Stimulated activated CD8-positive, alpha-beta memory T cell treated with anti-CD3 and anti-CD28 coated beads, Interleukin-12 subunit alpha, Interleukin-12 subunit beta, amount 100 ng/mL, for 4 hours (primary cell): ENCODE data around the gene KRT77.
"Not testable (repeated sequence)": the region's sequence is repeated elsewhere in the genome, so short reads cannot be mapped to it uniquely, and the experiment has no call there.

Experiments
- DNase-seq: peaks from one replicate; pipeline ENCODE4 v3.0.0-alpha.2; 2020; ENCODE audit warnings: low read depth

The KRT77 gene

DNA sequence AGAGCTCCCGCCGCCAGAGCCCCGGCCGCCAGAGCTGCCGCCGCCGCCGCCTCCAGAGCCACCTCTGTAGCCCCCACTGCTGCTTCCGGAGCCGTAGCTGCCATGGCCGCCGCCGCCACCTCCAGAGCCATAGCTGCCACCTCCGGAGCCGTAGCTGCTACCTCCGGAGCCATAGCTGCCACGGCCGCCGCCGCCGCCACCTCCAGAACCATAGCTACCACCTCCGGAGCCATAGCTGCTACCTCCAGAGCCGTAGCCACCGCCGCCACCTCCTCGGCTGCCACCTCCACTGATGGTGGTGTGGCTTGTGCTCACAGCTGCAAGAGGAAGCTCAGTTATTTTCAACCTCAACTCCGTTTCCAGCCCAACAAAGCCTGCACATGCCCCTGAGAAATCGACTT is 28.0 kb downstream of the KRT77 start:
- DNase-seq = no peak

DNA sequence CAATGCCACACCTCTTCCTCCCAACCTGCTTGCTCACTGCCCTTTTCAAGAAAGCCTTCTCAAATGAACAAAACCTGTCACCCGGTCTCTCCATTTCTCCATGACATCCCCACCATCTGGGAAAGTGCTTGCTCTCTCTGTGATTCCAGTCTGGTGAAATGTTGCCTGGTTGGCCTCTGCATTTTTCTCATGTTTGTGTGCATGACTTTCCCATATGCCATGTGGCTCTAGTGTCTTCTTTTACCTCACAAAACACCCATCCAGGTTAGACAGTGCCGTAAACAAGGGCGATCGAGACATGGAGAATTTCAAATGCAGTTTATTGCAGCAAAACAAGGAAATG is 28.9 kb downstream of the KRT77 start:
- no peak for DNase-seq

DNA sequence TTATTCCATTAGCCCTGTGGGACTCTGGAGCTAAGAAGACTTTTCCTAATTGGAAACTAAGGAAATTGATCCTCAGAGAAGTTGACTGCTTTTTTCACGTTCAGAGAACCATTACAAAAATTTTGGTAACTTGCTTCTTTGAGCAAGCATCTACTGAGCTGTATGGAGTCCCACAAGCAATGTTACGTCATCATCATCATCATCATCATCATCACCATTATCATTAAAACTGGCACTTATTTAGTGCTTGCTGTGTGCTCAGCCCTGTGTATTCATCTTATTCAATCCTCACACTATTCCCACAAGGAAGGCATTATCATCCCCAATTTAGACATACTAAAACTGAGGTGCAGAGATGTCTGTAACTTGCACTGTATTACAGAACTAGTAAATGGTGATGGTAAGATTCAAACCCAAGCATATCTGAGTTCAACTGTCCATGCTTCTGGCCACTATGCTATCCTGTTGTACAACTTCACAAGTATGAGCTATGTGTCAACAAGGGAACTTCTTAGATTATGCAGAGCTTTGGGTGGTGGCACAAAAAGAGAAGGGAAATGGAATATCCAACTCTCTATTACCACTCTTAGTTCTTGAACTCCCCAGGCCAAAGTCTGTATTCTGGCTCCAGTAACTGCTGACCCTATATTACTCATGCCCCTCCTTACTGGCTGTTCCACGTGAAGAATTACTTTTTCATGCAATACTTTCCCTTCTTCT is 29.5 kb downstream of the KRT77 start:
- no peak for DNase-seq

DNA sequence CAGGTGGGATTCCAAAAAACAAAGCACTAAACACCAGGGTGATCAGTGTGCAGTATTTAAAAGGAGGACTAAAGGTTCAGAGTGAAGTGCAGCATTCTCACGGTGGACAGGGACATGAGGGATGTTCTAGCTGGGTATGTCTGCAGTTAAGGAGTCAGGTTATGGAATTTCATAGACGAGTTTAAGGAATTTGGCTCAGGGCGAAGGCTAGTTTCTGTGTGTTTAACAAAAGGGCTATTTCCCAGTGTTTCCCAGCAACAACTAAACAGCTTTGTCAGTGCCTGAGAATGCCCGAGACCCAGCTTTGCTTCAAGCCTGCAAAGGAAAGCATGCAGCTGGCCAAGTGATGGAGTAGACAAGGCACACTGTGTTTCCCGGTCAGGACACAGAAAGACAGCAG is 30.1 kb downstream of the KRT77 start:
- no peak for DNase-seq

DNA sequence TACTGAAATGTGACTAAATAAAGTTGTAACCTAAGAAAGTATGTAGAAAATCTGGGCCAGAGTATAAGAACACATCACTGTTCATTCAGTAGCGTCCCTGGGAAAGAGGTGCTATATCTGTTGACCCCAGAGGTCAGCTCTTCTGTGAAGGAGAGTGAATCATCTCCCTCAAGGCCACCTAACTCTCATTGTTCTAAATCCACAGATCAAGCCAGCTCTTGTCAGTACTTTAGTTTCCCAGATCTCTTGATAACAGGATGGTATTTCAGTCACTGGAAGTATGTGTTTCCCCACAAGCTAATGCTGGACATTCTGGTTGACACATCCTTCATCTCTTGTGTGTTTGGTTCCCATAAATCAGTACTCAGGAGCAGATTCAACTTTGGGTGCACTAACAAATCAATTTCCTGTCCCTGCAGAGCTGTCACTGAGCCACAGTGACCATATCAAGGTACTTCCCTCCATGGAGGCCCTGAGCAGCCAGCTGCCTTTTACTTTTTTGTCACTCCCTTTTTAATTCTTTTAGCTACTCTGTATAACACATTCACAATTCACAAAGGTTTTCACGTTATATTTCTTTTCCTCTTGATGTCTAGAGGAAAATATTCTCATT is 30.9 kb downstream of the KRT77 start:
- no peak for DNase-seq

DNA sequence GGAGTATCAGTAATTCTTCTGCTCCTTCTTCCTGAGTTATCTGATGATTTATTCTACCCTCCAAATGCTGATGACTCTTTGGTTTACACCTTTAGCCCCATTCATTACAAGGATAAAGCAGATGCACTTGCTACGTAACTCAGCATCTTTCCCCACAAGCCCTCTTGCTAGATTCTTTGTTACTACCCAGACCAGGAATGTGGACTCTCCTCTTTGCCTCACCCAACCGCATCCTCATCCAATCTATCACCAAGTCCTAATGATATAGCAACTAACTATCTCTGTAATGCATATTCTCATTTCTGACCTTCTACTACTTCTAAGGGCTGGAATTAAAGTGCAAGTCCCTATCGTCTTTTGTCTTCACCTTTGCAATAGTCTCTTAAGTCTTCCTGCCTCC is 32.4 kb downstream of the KRT77 start:
- DNase-seq = no peak

DNA sequence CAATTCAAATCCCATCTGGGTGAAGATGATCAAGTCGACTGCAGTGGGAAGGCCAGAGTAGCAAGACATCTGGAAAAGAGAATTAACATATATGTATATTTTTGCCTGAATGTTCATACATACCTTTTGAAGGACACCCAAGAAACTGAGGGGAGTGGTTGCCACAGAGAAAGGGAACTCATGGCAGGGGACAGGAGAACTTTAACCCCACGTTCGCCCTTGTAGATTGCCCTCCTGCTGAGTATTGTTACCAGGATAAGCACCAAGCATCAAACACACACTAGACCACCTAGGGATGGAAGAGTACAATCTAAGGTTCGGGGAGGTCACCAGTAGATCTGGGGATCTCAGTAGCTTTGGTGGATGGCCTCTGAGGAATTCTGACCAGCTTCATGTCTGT is 32.8 kb downstream of the KRT77 start:
- DNase-seq = no peak

DNA sequence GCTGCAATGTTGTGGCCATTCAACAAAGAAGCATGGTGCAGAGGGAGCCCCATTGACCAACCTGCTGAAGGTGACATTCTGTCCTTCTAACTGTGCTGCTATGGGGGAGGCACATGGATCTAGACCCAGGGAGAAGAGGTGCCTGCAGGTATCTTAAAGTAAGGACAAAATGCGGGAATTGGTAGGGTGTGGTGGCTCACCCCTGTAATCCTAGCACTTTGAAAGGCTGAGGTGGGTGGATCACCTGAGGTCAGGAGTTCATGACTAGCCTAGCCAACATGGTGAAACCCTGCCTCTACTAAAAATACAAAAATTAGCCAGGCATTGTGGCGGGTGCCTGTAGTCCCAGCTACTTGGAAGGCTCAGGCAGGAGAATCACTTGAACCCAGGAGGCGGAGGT is 33.4 kb downstream of the KRT77 start:
- DNase-seq = not testable (repeated sequence)

DNA sequence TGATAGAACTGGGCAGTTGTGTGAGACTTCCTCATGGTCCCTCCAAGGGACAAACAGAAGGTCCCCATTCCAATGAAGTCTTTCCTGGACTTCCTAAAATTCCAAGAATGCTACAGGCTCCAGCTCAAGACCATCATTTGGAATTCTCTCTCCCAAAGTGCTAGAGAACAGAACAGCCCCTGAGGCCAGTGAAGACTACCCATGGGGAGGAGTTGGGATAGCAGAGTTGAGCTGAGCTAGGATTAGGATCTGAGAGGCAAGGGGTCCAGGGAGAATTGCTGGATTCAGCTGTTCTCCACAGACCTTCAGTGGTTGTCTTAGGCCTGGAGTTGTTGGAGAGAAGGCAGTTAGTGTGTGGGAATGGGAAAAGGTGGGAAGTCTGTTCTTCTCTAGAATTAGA is 33.9 kb downstream of the KRT77 start:
- DNase-seq = no peak

DNA sequence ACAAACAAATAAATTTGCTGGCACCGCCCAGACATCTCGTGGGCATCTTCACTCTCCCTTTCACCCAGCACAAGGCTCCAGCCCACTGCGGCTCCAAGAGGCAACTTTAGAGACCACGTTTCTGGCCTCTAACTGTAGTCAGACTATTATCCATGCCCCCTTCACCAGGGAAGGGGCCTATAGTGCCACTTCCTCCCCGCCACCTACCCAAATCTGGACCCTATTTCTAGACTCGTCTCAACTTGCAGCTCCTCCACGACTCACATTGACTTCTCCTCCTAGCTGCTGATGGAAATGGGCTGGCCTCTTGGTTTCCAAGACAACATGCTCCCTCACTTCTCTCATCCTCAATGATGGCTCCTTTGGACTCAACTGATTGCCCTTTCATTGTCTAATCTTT is 35.4 kb downstream of the KRT77 start:
- no peak for DNase-seq

DNA sequence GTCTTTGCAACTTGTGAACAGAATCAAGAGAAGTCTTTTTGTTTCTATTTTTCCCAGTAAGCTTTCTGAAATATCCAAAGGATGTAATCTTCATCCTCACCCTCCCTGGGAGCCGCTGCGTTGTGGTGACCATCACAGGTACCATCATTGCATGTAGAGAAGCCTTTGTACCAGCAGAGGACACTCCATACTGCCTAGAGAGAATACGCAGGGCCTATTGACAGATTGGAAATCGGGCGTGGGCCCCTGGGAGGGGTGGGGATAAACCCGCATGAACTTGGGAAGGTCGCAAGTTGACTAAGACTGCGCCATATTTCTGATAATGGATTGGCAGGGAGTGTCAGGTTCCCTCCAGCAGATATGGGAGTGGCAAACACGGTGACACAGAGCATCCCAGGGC is 35.8 kb downstream of the KRT77 start:
- no peak for DNase-seq

DNA sequence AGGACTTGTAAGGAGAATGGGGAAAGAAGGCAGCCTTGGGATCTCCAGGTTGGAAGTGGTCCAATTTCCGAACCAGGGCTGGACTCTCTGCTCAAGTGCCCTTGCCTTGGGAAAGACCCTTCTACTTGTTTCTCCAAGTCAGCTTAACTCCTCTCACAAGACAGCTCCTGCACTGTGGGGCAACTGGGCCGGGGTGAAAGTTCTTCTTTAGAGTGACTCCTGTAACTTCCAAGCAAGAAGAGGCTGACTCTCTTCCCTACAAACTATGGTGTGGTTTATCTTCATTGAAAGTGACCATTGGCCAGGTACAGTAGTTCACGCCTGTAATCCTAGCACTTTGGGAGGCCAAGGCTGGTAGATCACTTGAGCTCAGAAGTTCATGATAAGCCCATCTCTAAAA is 36.9 kb downstream of the KRT77 start:
- no peak for DNase-seq

DNA sequence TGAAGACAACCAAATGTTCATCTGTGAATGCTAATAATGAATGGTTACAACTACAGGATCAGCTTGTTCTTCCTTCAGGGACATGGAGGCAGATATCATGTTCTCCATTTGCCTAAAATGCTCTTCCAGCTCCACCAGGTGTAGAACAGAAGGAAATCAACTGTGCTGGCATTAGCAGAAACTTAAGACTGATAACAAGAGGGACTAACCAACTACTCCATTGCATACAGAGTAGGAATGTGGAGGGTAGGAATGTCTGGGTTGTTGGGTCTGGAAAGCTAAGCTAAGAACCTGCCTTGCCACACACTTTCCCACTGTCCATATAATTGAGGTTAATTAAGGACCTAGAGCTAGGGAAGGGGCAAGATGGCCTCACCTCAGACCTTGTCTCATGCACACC is 39.9 kb downstream of the KRT77 start:
- DNase-seq = no peak

DNA sequence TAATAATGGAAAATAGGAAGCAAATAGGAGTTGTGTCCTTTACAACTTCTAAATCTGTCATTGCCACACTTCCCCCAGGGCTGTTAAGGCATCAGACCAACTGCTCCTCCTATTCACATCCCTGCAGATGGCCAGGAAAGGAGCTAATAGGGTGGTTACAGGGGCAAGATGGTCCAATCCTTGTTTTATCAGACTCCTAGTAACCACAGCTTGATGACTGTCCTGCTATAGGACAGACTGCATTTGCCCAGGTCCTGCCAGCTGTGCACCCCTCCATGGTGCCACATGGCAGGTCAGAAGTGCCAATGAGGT is 40.5 kb downstream of the KRT77 start:
- no peak for DNase-seq

DNA sequence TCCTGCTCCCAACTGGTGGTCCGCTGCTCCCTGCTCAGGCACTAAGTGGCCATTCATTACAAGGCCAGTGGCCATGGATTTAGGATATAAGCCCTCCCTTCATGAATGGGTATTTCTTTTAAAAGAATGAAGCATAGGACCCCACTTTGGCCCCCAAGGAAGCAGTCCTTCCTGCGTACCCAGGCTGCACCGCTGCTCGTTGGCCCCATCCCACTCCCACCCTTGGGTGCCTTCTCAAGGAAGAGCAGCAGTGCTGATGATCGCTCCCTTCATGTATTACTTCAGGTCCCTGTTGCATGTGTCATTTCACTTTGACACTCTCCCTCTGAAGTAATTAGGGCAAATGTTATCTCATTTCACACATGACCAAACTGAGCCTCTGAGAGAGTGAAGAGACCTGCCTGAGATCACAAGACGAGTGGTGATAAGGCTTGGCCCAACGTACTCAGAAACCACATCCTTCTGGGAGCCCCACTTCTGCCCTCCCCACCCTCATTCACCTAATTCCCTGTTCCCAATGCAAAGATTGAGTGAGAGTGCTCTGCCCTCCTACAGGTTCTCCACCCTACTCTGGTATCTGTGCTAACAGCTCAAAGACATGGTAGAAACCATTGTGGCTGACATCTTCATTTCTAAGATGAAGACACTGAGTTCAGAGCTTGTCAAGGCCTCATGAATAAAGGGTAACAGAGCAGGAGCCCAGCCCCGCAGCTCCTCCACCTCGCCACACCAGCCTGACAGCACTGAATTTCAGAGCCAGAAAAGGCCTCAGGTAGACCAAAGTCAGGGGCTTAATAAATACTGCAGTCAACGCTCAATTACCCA is 41.0 kb downstream of the KRT77 start:
- DNase-seq = no peak

DNA sequence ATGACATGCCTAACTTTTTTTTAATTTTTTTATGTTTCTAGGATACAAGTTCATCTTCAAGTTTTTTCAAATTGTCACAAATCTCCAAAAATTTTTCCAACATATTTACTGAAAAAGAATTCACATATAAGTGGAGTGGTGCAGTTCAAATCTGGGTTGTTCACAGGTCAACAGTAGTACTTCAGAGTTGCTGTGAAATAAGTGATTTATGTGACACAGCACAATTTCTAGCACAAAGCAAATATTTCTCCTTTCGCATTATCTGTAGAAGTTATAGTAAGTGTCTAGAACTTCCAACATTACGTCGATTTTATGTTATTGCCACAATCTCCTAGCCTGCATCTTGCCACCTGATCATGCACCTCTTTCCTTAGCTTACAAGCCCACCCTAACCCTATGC is 41.7 kb downstream of the KRT77 start:
- DNase-seq = no peak

DNA sequence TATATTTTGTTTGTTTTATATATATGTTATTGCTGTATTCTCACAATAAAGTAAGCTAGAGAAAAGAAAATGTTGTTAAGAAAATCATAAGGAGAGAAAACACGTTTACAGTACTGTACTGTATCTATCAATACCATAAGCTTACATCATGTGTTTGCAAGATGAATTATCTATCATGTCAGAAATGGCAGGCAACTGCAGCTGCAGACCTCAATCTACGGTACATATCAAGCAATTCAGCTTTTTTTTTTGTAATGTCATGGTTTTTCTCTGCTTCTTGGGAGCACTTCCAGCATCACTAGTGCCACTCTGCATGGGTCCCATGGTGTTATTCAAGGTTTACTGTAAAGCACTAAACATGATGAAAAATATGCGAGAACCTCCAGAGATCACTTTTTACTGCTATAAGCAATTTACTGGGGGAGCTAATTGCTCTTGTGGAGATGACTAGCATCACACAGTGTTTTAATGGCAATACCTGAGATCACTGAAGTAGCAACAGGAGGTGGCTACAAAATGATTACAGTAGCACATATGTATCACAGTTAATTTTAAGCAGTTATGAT is 42.3 kb downstream of the KRT77 start:
- DNase-seq = no peak

DNA sequence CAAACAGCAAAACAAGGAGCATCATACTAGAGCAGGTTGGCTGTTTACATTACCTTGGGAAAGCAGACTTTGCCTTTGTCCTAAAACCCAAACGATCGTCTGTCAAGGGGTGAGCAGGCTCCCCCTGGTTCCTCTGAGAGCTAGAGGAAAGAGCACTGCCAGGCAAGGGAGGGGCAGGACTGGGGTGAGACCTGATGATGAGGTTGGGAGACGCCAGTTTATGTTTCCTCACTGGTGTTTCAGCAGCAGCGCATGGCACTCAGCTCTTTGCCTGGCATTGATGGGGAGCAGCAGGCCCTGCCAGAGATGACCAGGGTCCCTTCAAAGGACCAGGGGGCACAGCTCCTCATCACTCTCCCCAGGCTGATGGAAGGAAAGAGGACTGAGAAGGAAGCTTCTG is 43.4 kb downstream of the KRT77 start:
- DNase-seq = no peak

DNA sequence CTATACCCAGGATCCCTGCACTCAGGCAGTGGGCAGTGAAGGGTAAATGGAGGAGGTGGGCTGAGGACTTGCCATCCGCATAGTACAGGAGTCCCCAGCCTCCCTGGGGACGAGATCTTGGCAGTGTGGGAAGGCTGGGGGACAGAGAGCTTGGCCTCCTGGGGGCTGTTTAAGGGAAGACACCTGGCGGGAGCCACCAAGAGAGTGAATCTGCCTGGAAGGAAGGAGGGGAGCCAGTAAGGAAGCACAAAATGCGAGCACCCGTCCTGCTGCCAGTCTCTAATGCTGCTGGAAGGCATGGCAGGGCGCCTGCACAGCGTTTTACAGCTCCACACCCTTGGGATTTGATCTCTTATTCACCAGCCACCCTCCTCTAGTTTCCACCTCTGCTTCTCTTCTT is 43.9 kb downstream of the KRT77 start:
- no peak for DNase-seq

DNA sequence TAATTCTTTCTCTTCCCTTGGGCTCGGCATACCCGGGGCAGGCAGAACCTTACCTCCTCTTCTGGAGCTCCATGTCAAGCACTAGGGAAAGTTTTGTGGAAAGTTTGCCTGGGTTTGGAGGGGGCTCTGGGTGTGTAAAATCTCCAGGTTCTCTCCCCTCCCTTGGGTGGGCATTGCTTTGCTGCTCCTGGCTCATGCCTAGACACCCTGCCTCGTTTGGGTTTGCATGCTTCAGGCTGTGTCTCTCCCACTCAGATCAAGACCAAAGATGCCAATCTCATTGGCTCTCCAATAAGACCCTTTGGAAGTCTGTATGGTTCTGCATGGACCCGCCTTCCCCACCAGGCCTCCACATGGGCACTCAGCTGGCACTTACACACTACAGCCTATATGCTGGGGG is 45.1 kb downstream of the KRT77 start:
- no peak for DNase-seq

DNA sequence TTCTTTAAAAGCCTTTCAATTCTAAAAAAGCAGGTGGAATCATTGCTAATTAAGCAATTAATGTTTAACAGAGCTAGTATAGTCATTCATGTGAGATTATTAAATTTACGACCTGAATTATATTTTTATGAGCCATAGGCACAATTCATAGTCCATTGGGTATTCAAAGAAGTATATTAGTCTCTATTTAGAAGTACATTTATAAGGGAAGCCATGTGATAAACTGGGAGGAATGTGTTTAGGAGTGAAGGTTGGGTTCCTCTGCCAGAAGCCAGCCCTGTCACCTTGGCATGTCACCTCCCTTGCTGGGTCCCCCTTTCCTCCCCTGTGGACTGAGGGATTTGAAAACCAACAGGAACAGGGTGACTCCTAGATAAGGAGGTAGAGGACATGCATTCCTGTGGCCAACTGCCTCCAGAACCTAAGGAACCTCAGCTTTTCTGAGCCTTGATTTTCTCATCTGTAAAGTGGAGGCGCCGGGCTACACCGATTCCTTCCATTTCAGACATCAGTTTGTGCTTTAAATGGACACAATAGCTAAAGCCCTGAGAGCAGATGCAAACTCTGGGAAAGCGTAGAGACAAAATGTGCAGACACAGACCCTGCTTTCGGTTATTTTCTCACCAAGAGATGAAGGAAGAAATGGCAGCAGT is 45.9 kb downstream of the KRT77 start:
- no peak for DNase-seq

DNA sequence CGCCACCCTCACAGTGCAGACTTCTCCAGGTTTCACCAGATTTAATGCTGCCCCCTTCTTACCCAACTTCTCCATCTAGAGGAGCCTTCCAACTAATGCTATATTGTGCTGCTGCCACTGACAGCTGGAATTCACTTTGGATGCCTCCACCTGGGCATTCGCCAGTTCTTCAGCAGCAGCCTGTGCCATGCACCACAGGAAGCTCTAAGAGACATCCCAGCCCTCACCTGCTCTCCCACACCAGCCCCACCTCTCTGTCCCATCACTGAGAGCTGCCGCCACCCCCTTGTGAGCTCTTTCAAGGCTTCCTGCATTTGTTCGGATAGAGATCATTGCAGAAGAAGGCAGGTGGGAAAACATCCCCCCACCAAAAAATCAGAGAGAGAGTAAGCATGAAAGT is 46.7 kb downstream of the KRT77 start:
- no peak for DNase-seq

DNA sequence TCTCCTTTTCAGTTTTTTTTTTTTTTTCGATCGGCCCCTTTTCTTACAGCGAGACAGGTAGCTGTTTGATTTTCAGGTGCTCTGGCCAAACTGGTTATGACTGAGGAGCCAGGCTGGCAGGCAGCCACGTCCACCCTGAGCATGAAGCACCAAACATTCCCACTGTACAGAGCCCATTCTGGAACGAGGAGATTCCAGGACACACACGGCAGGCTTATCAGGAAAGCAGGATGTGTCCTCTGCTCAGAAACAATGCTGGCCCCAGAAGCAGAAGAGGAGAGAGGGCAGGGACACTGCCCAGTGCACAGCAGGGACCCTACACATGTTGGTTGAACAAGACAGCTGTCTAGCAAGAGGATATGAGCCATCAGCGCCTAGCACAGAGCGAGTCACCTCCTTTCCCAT is 47.6 kb downstream of the KRT77 start:
- DNase-seq = no peak
